Fibroblast of skin of left biceps (primary cell): ENCODE data around the gene CFP.
A peak's percentile ranks its signal among the peaks of the same experiment; 100 is the strongest.

Source experiments
- DNase-seq, 2 experiments: peaks; one replicate each; pipeline ENCODE4 v3.0.0-alpha.2; 2013; ENCODE audit warnings: low read depth in 2 of 2

Gene CFP

GRCh38 chrX:47574076-47574546 lies 55.6 kb downstream of the CFP start:
- DNase-seq, result no peak

GRCh38 chrX:47573341-47574075 lies 56.2 kb downstream of the CFP start:
- peak in 1 of 2 experiments; percentile 44 for DNase-seq
